ENCODE measurements around the gene ADAMTS6.

The ADAMTS6 gene

DNA sequence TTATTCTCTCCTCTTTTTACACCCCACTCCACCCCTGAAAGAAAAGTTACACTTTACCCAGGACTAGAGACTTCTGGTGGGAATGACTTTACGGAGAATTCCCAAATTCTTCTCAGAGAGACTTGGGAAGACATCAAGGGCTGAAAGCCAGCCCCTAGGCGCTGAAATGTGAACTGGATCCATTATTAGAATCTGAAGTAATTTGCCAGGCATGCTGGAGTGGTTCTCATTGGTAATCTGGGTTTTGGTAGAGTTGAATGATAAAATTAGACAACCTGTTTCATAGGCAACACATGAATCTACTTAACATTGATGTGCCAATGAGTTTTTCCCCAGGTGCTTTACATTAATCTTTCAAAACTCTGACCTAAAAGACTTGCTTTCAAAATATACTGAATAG is 324.8 kb downstream of the ADAMTS6 start:
- FAIRE-seq (no peak), DNase-seq (ENCODE audit: insufficient read length, low spot score) (no peak)
- TF ChIP-seq POU2F2 (IDR thresholded peaks at IDR 0.05; ENCODE audit: low read depth, low read length) (no peak), SPI1 (IDR thresholded peaks at IDR 0.05; ENCODE audit: low read depth, low read length) (no peak), POLR2AphosphoS5 (IDR thresholded peaks at IDR 0.05; ENCODE audit: low read depth, low read length) (no peak), TAF1 (IDR thresholded peaks at IDR 0.05; ENCODE audit: low read depth, low read length) (no peak), POLR2A (IDR thresholded peaks at IDR 0.05; ENCODE audit: low read depth, low read length) (no peak), PAX5 (IDR thresholded peaks at IDR 0.05; ENCODE audit: insufficient read depth, low read length, severe bottlenecking) (no peak)

DNA sequence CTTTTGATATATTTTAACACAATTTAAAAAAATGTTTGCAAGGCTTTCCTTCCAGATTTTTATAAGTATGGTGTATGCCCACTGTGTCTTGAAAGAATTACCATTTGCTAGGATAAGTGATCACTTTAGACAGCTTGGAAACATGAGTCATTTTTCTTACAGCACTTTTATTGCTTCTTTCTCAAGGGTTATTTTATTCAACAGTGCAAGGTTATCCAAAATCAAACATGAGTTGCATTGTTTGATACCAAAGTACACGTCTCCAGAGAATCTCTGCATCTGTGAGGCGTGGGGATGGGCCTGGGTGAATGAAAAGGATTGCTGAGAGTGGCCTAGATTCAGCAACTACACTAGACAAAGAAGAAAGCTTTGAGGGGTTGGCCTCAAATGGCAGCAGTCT is 329.6 kb downstream of the ADAMTS6 start:
- no peak for FAIRE-seq

DNA sequence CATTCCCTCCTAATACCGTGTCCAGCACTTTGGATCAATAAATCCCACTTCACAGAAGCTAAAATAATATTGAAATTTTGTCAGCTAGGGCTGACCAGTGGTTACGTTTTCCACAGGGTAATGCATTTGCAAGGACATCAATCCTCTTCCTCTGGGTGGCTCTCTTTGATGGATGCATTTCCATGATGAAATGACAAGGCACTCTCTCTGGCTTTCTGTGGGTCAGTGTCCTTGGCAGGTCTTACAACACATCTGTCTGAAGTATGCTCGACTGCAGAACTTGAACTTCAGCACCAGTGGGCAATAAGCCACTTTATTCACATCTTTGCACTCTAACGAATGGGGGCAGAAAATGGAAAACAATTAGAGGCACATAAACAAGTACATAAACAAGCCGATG is 330.1 kb downstream of the ADAMTS6 start:
- no peak for TF ChIP-seq POU2F2 (IDR thresholded peaks at IDR 0.05; ENCODE audit: low read depth, low read length)
- TF ChIP-seq POLR2AphosphoS5 (IDR thresholded peaks at IDR 0.05; ENCODE audit: low read depth, low read length) = no peak
- no peak for TF ChIP-seq TAF1 (IDR thresholded peaks at IDR 0.05; ENCODE audit: low read depth, low read length)
- no peak for TF ChIP-seq SPI1 (IDR thresholded peaks at IDR 0.05; ENCODE audit: low read depth, low read length)
- no peak for TF ChIP-seq POLR2A (IDR thresholded peaks at IDR 0.05; ENCODE audit: low read depth, low read length)
- TF ChIP-seq PAX5 (IDR thresholded peaks at IDR 0.05; ENCODE audit: insufficient read depth, low read length, severe bottlenecking) = no peak
- FAIRE-seq = no peak
- DNase-seq (ENCODE audit: insufficient read length, low spot score) = no peak

More for the DNA sequence above, 329.6 kb downstream of the ADAMTS6 start:
- DNase-seq (ENCODE audit: insufficient read length, low spot score) = no peak
- TF ChIP-seq POLR2AphosphoS5 (IDR thresholded peaks at IDR 0.05; ENCODE audit: low read depth, low read length) (no peak), SPI1 (IDR thresholded peaks at IDR 0.05; ENCODE audit: low read depth, low read length) (no peak), PAX5 (IDR thresholded peaks at IDR 0.05; ENCODE audit: insufficient read depth, low read length, severe bottlenecking) (no peak), POU2F2 (IDR thresholded peaks at IDR 0.05; ENCODE audit: low read depth, low read length) (no peak), POLR2A (IDR thresholded peaks at IDR 0.05; ENCODE audit: low read depth, low read length) (no peak), TAF1 (IDR thresholded peaks at IDR 0.05; ENCODE audit: low read depth, low read length) (no peak)

DNA sequence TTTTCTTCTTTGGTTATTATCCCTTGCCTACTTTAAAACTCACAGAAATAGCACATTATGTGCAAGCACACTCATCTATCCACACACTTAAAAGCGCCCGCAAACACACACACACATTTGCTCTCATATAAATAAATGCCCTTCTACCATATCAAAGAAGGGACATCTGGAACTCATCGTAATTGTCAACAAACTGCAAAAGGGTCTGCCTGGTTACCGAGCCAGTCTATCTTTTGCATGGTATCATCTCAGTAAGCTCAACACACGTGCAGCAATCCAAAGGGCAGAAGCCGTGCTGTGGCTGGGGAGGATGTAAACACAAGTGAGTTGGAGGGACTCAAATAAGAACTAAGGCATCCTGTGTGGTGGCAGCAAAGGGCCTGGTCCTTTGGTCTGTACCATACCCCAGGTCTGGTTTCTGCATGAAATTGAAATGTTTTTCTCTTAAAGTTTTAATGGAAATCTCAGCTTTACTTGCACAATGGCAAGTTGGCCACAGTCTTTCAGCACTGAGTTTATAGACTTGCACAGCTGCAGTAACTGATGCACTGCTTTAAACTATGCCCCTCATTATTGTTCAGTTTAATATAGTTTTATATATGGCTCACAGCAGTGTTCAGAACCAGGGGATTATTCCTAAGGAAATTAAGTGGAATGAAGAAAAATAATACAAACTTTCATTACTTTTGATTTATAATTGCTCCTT is 331.0 kb downstream of the ADAMTS6 start:
- DNase-seq (ENCODE audit: insufficient read length, low spot score) (no peak), FAIRE-seq (no peak)
- TF ChIP-seq PAX5 (IDR thresholded peaks at IDR 0.05; ENCODE audit: insufficient read depth, low read length, severe bottlenecking) (no peak), POLR2AphosphoS5 (IDR thresholded peaks at IDR 0.05; ENCODE audit: low read depth, low read length) (no peak), SPI1 (IDR thresholded peaks at IDR 0.05; ENCODE audit: low read depth, low read length) (no peak), POU2F2 (IDR thresholded peaks at IDR 0.05; ENCODE audit: low read depth, low read length) (no peak), POLR2A (IDR thresholded peaks at IDR 0.05; ENCODE audit: low read depth, low read length) (no peak), TAF1 (IDR thresholded peaks at IDR 0.05; ENCODE audit: low read depth, low read length) (no peak)

DNA sequence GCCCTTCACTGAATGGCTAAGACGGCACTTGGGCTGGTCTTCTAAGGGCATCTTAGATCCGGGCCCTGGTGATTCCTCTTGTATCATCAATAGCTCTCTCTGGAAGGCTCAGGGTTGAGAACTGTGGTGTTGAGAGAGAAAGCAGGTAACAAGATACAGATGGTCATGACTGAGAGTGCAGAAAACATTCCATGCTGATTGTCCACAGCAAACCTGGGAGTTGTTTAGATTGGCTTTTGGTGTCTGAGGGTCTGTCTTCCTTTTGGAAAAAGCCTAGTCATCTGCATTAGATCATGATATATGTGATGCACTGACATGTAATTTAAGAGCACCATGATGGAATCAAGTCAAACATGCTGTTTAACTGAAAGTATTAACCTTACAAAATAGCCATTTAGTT is 331.9 kb downstream of the ADAMTS6 start:
- FAIRE-seq = no peak

DNA sequence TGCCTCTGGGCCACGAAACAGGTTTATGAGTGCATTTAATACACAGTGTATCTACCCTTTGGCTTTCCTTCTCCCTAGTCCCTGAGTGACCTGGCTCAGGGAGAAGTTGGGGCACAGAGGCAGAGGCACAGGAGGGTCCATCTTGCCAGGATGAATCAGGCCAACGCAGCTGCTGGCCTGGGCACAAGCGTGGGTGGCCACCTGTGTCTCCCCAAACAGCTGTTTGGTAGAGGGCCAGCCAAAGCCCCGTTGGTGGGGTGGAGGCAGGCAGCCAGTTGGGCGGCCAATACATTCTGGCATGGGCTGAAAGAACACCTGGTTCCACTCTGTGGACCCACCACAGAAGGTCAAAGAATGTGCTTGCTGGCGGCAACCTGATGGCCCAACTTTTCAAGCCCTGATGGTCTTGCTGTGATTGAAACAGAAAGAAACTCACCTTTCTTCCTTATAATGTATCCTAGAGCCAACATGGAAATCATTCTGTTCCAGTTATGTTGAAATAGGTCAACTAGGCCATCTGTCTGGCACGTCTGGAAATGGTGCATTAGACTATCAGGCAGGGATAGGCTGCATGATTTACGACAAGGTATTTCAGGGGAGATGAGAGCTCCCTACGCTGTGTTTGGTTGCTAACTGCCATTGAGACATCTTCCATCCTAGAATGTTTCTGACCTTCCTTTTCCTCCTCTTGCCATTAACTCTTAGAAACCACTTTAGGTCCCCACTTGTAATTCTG is 337.4 kb downstream of the ADAMTS6 start:
- FAIRE-seq (no peak), DNase-seq (ENCODE audit: insufficient read length, low spot score) (no peak)
- TF ChIP-seq POU2F2 (IDR thresholded peaks at IDR 0.05; ENCODE audit: low read depth, low read length) (no peak), PAX5 (IDR thresholded peaks at IDR 0.05; ENCODE audit: insufficient read depth, low read length, severe bottlenecking) (no peak), POLR2AphosphoS5 (IDR thresholded peaks at IDR 0.05; ENCODE audit: low read depth, low read length) (no peak), POLR2A (IDR thresholded peaks at IDR 0.05; ENCODE audit: low read depth, low read length) (no peak), SPI1 (IDR thresholded peaks at IDR 0.05; ENCODE audit: low read depth, low read length) (no peak), TAF1 (IDR thresholded peaks at IDR 0.05; ENCODE audit: low read depth, low read length) (no peak)

More for the DNA sequence above, 331.9 kb downstream of the ADAMTS6 start:
- no peak for TF ChIP-seq POU2F2 (IDR thresholded peaks at IDR 0.05; ENCODE audit: low read depth, low read length)
- no peak for TF ChIP-seq POLR2AphosphoS5 (IDR thresholded peaks at IDR 0.05; ENCODE audit: low read depth, low read length)
- TF ChIP-seq POLR2A (IDR thresholded peaks at IDR 0.05; ENCODE audit: low read depth, low read length) = no peak
- TF ChIP-seq TAF1 (IDR thresholded peaks at IDR 0.05; ENCODE audit: low read depth, low read length) = no peak
- TF ChIP-seq SPI1 (IDR thresholded peaks at IDR 0.05; ENCODE audit: low read depth, low read length) = no peak
- no peak for TF ChIP-seq PAX5 (IDR thresholded peaks at IDR 0.05; ENCODE audit: insufficient read depth, low read length, severe bottlenecking)
- DNase-seq (ENCODE audit: insufficient read length, low spot score) = no peak

DNA sequence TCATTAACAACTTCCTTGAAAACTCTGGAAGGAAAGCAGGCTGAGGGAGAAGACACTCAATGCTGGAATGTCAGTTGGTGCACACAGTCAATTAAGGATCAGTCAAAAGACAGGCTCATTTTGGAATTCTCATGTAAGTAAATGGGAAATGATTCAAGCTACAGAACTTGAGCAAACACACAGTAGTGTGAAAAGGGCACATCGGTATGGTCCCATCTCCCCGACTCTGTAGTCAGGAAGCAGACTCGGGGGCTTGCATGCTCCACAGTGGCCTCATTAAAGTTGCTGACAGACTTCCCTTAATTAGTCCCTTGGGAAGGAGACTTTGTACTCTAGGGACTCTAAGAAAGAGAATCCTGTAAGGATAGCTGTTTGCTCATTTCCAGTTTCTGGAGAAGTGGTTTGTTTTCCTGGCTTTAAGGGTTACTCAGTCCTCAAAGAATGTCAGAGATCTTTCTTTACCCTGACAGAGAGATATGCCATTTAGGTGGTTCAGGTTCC is 339.2 kb downstream of the ADAMTS6 start:
- no peak for DNase-seq (ENCODE audit: insufficient read length, low spot score)
- FAIRE-seq = no peak
- TF ChIP-seq TAF1 (IDR thresholded peaks at IDR 0.05; ENCODE audit: low read depth, low read length) (no peak), POLR2AphosphoS5 (IDR thresholded peaks at IDR 0.05; ENCODE audit: low read depth, low read length) (no peak)

DNA sequence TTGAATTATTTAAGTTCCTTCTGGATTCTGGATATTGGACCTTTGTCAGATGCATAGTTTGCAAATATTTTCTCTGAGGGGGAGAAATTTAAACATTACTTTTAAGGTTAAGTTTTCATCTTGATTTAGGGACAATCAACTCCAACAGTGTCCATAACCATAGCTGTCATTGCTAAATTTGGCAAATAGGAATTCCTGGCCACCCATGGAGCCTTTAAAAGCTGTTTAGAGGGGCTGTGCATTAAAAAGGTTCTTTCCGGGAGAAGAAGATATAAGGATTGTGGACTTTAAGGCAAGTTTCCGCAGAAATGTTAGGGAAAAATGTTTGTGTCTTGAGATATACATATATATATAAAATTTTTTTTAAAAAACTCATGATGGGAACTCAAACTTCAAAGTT is 339.7 kb downstream of the ADAMTS6 start:
- no peak for TF ChIP-seq POLR2A (IDR thresholded peaks at IDR 0.05; ENCODE audit: low read depth, low read length)
- TF ChIP-seq POU2F2 (IDR thresholded peaks at IDR 0.05; ENCODE audit: low read depth, low read length) = no peak
- no peak for TF ChIP-seq TAF1 (IDR thresholded peaks at IDR 0.05; ENCODE audit: low read depth, low read length)
- no peak for TF ChIP-seq SPI1 (IDR thresholded peaks at IDR 0.05; ENCODE audit: low read depth, low read length)
- TF ChIP-seq POLR2AphosphoS5 (IDR thresholded peaks at IDR 0.05; ENCODE audit: low read depth, low read length) = no peak
- DNase-seq (ENCODE audit: insufficient read length, low spot score) (no peak), FAIRE-seq (no peak)

DNA sequence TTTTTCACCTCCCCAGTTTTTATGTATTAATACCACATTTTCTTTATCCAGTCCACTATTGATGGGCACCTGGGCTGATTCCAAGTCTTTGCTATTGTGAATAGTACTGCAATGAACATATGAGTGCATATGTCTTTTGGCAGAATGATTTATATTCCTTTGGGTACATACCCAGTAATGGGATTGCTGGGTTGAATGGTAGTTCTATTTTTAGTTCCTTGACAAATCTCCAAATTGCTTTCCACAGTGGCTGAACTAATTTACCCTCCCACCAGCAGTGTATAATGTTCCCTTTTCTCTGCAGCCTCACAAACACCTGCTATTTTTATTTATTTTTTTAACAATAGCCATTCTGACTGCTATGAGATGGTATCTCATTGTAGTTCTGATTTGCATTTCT is 340.2 kb downstream of the ADAMTS6 start:
- no peak for DNase-seq (ENCODE audit: insufficient read length, low spot score)
- no peak for TF ChIP-seq SPI1 (IDR thresholded peaks at IDR 0.05; ENCODE audit: low read depth, low read length)
- TF ChIP-seq POLR2A (IDR thresholded peaks at IDR 0.05; ENCODE audit: low read depth, low read length) = no peak
- no peak for TF ChIP-seq PAX5 (IDR thresholded peaks at IDR 0.05; ENCODE audit: insufficient read depth, low read length, severe bottlenecking)
- TF ChIP-seq POU2F2 (IDR thresholded peaks at IDR 0.05; ENCODE audit: low read depth, low read length) = no peak
- no peak for TF ChIP-seq POLR2AphosphoS5 (IDR thresholded peaks at IDR 0.05; ENCODE audit: low read depth, low read length)
- no peak for TF ChIP-seq TAF1 (IDR thresholded peaks at IDR 0.05; ENCODE audit: low read depth, low read length)
- no peak for FAIRE-seq

Measured in GM12891 (cell line).